HepG2 (cell line): ENCODE data around the gene MAPK8IP3. TPM values are rescaled to one million over a fixed set of nuclear protein-coding genes. Genes with fewer than 3 reads are reported as not detected.

Experiments
- ATAC-seq: fragments of 200-7000 bp; cut with Tn5 transposase; 3 replicates; pipeline ENCODE4 v1.9.1; 2020; ENCODE audit warnings: mild to moderate bottlenecking, moderate library complexity
- BruUV-seq: library from RNA; stranded (reverse); fragments of 400-500 nt; replicated peaks from 2 replicates; lab custom pipeline; 2021; lab: Mats Ljungman, UMichigan
- CTCF ChIA-PET: fragments of 300-600 bp; formaldehyde crosslinking; extraction: SDS; loops from one replicate; lab custom pipeline; 2021; ENCODE audit warnings: low total read pairs, inconsistent platforms, low intra/inter-chr PET ratio; lab: Yijun Ruan, JAX
- POLR2A ChIA-PET: fragments of 350-600 bp; sonication (Branson Sonifier 250); formaldehyde crosslinking; loops from one replicate; lab custom pipeline; 2020; ENCODE audit warnings: antibody characterized with exemption, inconsistent platforms; lab: Yijun Ruan, JAX
- DNase-seq: peaks from one replicate; pipeline ENCODE4 v3.0.0-alpha.2; 2015; ENCODE audit warnings: low spot score
- FAIRE-seq: peaks from 3 replicates; lab custom pipeline; 2011; peaks lifted over from hg19 to GRCh38; lab: Jason Lieb, UNC
- H2AFZ ChIP-seq: one replicate; pipeline ENCODE4 v1.6.1; 2011; ENCODE audit warnings: low read length, inconsistent platforms
- H3K27ac ChIP-seq: fragments of 300-600 bp; 3 replicates; pipeline ENCODE4 v1.8.0; 2011; ENCODE audit warnings: mixed run types, mild to moderate bottlenecking, mixed read lengths, low read length, inconsistent platforms; ENCODE audit not compliant: insufficient read depth; ENCODE audit errors: extremely low read length
- H3K27me3 ChIP-seq, 2 experiments: fragments of 200-600 bp in 1 of 2; 2 replicates in 1 of 2; 3 replicates in 1 of 2; pipeline versions ENCODE4 v1.6.0 to v1.8.0; 2011; ENCODE audit warnings: low read length in 2 of 2, mild to moderate bottlenecking in 2 of 2, moderate library complexity in 2 of 2, inconsistent platforms in 1 of 2; ENCODE audit not compliant: insufficient read depth in 2 of 2, control insufficient read depth in 1 of 2
- H3K36me3 ChIP-seq, 2 experiments: fragments of 200-600 bp in 1 of 2; replicated peaks in 1 of 2; 2 replicates in 1 of 2; 3 replicates in 1 of 2; pipeline versions ENCODE4 v1.5.1 to v1.8.0; 2011; ENCODE audit warnings: low read length in 2 of 2, inconsistent platforms in 1 of 2; ENCODE audit not compliant: insufficient read depth in 2 of 2, control insufficient read depth in 1 of 2
- H3K4me1 ChIP-seq: 2 replicates; pipeline ENCODE4 v1.5.1; 2012; ENCODE audit warnings: low read length, inconsistent platforms; ENCODE audit not compliant: insufficient read depth
- H3K4me2 ChIP-seq: 2 replicates; pipeline ENCODE4 v1.6.0; 2011; ENCODE audit warnings: low read depth, low read length, inconsistent platforms
- H3K4me3 ChIP-seq, 3 experiments: fragments of 200-600 bp in 1 of 3; sonication (generic), shearing (Covaris generic) in 1 of 3; replicated peaks in 1 of 3; 2 replicates each; pipeline ENCODE4 v1.5.1; 2011 to 2016; ENCODE audit warnings: low read length in 3 of 3, inconsistent platforms in 2 of 3, low read depth in 2 of 3, mild to moderate bottlenecking in 2 of 3, control low read depth in 1 of 3, mixed read lengths in 1 of 3; ENCODE audit not compliant: insufficient read depth in 1 of 3
- H3K79me2 ChIP-seq: one replicate; pipeline ENCODE4 v1.6.1; 2011; ENCODE audit warnings: low read length, inconsistent platforms; ENCODE audit not compliant: insufficient read depth
- H3K9ac ChIP-seq: 2 replicates; pipeline ENCODE4 v1.6.0; 2011; ENCODE audit warnings: mild to moderate bottlenecking, low read depth, low read length, inconsistent platforms; ENCODE audit not compliant: insufficient read depth
- H3K9me3 ChIP-seq: 2 replicates; pipeline ENCODE4 v1.5.1; 2012; ENCODE audit warnings: mild to moderate bottlenecking, low read length
- H4K20me1 ChIP-seq: 2 replicates; pipeline ENCODE4 v1.6.0; 2011; ENCODE audit warnings: inconsistent platforms, mild to moderate bottlenecking, low read length, moderate library complexity; ENCODE audit not compliant: insufficient read depth
- FOXC1 ChIP-seq: sonication (generic); formaldehyde crosslinking; IDR thresholded peaks from 2 replicates; pipeline ENCODE4 v1.8.0; 2022; ENCODE audit warnings: mild to moderate bottlenecking, missing genetic modification reagents, borderline replicate concordance
- HNRNPH1 ChIP-seq: fragments of 200-400 bp; formaldehyde crosslinking; optimal IDR thresholded peaks from 2 replicates; pipeline ENCODE3; 2017; ENCODE audit warnings: mild to moderate bottlenecking, low read depth, low read length
- KAT2B ChIP-seq: fragments of 150-350 bp; IDR thresholded peaks from 2 replicates; pipeline ENCODE4 v1.6.1; 2014; ENCODE audit warnings: low read depth, low read length, borderline replicate concordance
- MED8 ChIP-seq: sonication (generic); formaldehyde crosslinking; IDR thresholded peaks from 2 replicates; pipeline ENCODE4 v1.8.1; 2023; ENCODE audit warnings: mild to moderate bottlenecking, missing genetic modification reagents; ENCODE audit not compliant: insufficient replicate concordance
- SIX1 ChIP-seq: sonication (generic); formaldehyde crosslinking; IDR thresholded peaks from 2 replicates; pipeline ENCODE4 v1.4.0; 2020; ENCODE audit warnings: missing genetic modification reagents, borderline replicate concordance
- SP5 ChIP-seq: IDR thresholded peaks from 2 replicates; pipeline ENCODE4 v1.6.1; 2016; ENCODE audit warnings: low read depth, borderline replicate concordance
- YEATS2 ChIP-seq: sonication (generic); formaldehyde crosslinking; IDR thresholded peaks from 2 replicates; pipeline ENCODE4 v1.4.0; 2020; ENCODE audit warnings: missing genetic modification reagents, borderline replicate concordance
- ZBTB21 ChIP-seq: sonication (generic); formaldehyde crosslinking; IDR thresholded peaks from 2 replicates; pipeline ENCODE4 v1.4.0; 2020; ENCODE audit warnings: missing genetic modification reagents
- ZNF556 ChIP-seq: sonication (generic); formaldehyde crosslinking; IDR thresholded peaks from 2 replicates; pipeline ENCODE4 v1.4.0; 2020; ENCODE audit warnings: mild to moderate bottlenecking, missing genetic modification reagents, borderline replicate concordance
- ZNF564 ChIP-seq: sonication (generic); formaldehyde crosslinking; IDR thresholded peaks from 2 replicates; pipeline ENCODE4 v1.8.1; 2023; ENCODE audit warnings: mild to moderate bottlenecking, missing genetic modification reagents
- WGBS: methylation state at CpG from one replicate; pipeline ENCODE4 v1.1.6; 2017; ENCODE audit warnings: low lambda C conversion rate; 5-methylcytosine and 5-hydroxymethylcytosine counted together
- in situ Hi-C: cut with HindIII; loops from 2 replicates; pipeline ENCODE4 v1.10.0; 2017; ENCODE audit warnings: low pct_unique_long_range_greater_than_20kb; ENCODE audit not compliant: extremely low pct_ligation_motif_present
- intact Hi-C: fragments of 100-400 bp; cut with micrococcal nuclease; formaldehyde crosslinking; loops from one replicate; pipeline ENCODE4 v1.10.0; 2022; ENCODE audit not compliant: unreplicated experiment
- polyA plus RNA-seq, 8 experiments: library from polyadenylated mRNA; depleted of rRNA in 3 of 8; stranded (reverse) in 7 of 8; unstranded in 1 of 8; fragments of >200 nt; fragmentation: Illumina TruSeq in 4 of 8; extraction: Trizol in 4 of 8; gene quantifications; 2 replicates each; pipeline versions ENCODE4 v1.2.1 to v1.2.3, GENCODE V29; 2011 to 2016; ENCODE audit warnings: low read depth in 4 of 8, missing spikeins in 1 of 8, mixed read lengths in 1 of 8; ENCODE audit not compliant: insufficient read depth in 1 of 8
- total RNA-seq, 5 experiments: library from RNA; depleted of rRNA; stranded (reverse); fragments of >200 nt; fragmentation: Illumina TruSeq; extraction: Trizol; gene quantifications; 2 replicates each; pipeline ENCODE4 v1.2.3, GENCODE V29; 2016; ENCODE audit warnings: low read depth in 1 of 5
- TF ChIP-seq, protein P1 (sequence below): sonication (generic); formaldehyde crosslinking; IDR thresholded peaks from 2 replicates; pipeline ENCODE4 v1.8.1; 2023; ENCODE audit warnings: mild to moderate bottlenecking, missing genetic modification reagents
- TF ChIP-seq, protein P2 (sequence below): sonication (generic); formaldehyde crosslinking; IDR thresholded peaks from 2 replicates; pipeline ENCODE4 v1.5.0; 2020; ENCODE audit warnings: missing genetic modification reagents
- TF ChIP-seq, protein P3 (sequence below): sonication (generic); formaldehyde crosslinking; IDR thresholded peaks from 2 replicates; pipeline ENCODE4 v1.4.0; 2020; ENCODE audit warnings: missing genetic modification reagents
- TF ChIP-seq, protein P4 (sequence below): sonication (generic); formaldehyde crosslinking; IDR thresholded peaks from 2 replicates; pipeline ENCODE4 v1.8.1; 2022; ENCODE audit warnings: low read depth, mild to moderate bottlenecking, missing genetic modification reagents

MAPK8IP3 gene
- total and polyA plus RNA-seq, 2 of the 13 experiments (the other 11 are each of a cell fraction or from before 2014, with no cell fraction given): 25.1 to 41.7 TPM

DNA sequence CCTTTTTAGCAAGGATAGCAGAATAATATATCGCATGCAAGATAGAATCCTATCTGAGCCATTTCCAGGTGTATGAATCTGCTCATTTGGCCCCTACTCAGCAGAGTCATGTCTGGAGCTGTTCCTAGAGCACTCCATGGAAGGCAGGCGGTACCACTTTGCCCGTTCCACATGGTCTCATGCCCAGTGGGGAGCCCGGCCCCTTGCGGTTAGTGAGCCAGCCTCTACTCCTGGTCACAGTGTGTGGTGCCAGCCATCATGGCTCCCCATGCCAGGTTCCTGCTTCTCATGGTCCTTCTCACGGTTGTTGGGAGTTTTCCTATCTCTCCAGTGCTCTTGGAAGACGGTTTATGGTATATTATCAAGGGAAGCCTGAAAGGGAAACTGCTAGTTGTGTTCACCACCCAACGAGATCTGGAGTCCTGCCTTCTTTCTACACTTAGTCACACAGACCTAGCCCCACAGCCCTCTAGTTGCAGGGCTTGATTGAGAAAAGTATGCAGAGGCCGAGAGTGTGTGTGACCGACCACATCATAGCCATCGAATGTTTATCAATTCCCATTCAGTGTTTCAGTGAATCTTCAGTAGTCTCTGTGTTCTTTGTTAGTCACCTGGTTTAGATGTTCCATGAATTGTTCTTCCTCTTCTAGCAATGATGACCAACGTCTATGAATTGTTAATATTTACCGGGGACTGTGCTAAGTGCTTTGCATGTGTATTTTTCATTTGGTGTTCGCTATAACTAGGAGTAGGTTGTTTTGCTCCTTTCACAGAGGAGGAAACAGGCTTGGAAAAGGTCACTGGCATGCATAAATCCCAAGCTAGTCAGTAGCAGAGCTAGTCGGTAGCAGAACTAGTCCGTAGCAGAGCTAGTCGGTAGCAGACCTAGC lies 18.3 kb upstream of the MAPK8IP3 start:
- BruUV-seq: no TSS peak
- Histone ChIP-seq H2AFZ (no peak overlapping the region), H3K4me3 (no peak overlapping the region)
- peak; percentile 38 for DNase-seq
- TF ChIP-seq, protein P1, sequence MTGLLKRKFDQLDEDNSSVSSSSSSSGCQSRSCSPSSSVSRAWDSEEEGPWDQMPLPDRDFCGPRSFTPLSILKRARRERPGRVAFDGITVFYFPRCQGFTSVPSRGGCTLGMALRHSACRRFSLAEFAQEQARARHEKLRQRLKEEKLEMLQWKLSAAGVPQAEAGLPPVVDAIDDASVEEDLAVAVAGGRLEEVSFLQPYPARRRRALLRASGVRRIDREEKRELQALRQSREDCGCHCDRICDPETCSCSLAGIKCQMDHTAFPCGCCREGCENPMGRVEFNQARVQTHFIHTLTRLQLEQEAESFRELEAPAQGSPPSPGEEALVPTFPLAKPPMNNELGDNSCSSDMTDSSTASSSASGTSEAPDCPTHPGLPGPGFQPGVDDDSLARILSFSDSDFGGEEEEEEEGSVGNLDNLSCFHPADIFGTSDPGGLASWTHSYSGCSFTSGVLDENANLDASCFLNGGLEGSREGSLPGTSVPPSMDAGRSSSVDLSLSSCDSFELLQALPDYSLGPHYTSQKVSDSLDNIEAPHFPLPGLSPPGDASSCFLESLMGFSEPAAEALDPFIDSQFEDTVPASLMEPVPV (CRISPR knock-in tag): no peak
- TF ChIP-seq, protein P2, sequence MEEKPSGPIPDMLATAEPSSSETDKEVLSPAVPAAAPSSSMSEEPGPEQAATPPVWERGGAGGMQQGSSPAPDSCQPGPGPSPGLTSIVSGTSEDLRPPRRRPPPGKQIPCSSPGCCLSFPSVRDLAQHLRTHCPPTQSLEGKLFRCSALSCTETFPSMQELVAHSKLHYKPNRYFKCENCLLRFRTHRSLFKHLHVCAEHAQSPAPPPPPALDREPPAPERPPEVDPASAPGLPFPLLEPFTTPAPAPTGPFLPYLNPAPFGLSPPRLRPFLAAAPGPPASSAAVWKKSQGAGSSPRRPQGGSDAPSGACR: no peak
- TF ChIP-seq FOXC1 (CRISPR knock-in tag): no peak
- TF ChIP-seq ZNF564 (CRISPR knock-in tag): no peak
- no peak for TF ChIP-seq SIX1
- no peak for TF ChIP-seq MED8 (CRISPR knock-in tag)
- no peak for TF ChIP-seq KAT2B
- TF ChIP-seq SP5 (CRISPR knock-in tag): no peak
- no peak for TF ChIP-seq ZBTB21 (CRISPR knock-in tag)
- TF ChIP-seq YEATS2 (CRISPR knock-in tag): no peak
- TF ChIP-seq, protein P3, sequence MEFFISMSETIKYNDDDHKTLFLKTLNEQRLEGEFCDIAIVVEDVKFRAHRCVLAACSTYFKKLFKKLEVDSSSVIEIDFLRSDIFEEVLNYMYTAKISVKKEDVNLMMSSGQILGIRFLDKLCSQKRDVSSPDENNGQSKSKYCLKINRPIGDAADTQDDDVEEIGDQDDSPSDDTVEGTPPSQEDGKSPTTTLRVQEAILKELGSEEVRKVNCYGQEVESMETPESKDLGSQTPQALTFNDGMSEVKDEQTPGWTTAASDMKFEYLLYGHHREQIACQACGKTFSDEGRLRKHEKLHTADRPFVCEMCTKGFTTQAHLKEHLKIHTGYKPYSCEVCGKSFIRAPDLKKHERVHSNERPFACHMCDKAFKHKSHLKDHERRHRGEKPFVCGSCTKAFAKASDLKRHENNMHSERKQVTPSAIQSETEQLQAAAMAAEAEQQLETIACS: no peak
- TF ChIP-seq HNRNPH1: no peak
- TF ChIP-seq, protein P4, sequence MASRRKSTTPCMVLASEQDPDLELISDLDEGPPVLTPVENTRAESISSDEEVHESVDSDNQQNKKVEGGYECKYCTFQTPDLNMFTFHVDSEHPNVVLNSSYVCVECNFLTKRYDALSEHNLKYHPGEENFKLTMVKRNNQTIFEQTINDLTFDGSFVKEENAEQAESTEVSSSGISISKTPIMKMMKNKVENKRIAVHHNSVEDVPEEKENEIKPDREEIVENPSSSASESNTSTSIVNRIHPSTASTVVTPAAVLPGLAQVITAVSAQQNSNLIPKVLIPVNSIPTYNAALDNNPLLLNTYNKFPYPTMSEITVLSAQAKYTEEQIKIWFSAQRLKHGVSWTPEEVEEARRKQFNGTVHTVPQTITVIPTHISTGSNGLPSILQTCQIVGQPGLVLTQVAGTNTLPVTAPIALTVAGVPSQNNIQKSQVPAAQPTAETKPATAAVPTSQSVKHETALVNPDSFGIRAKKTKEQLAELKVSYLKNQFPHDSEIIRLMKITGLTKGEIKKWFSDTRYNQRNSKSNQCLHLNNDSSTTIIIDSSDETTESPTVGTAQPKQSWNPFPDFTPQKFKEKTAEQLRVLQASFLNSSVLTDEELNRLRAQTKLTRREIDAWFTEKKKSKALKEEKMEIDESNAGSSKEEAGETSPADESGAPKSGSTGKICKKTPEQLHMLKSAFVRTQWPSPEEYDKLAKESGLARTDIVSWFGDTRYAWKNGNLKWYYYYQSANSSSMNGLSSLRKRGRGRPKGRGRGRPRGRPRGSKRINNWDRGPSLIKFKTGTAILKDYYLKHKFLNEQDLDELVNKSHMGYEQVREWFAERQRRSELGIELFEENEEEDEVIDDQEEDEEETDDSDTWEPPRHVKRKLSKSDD (CRISPR knock-in tag): no peak
- no peak for TF ChIP-seq ZNF556
- TF ChIP-seq, all 625 proteins: peak for 0
- WGBS: 83% methylated on average over 17 of the region's 17 CpGs
- peaks cover 81% of the 10 kb centered on the region for H3K79me2 ChIP-seq
- intact Hi-C loops (no loop called here), in situ Hi-C loops (no loop called here)
- ATAC-seq (no peak), FAIRE-seq (no peak)
- ChIA-PET POLR2A (interaction anchor here (2.1 kb wide), 1 partner anchor 10 kb away, joined by 12 read pairs; the partner anchor contains the start of gene JPT2), CTCF (no interaction called here)
- peaks cover 35% of the 10 kb centered on the region for H3K4me1 ChIP-seq
- peaks cover 6% of the 10 kb centered on the region; the same call in 1 of the 2 replicates for H4K20me1 ChIP-seq
- H3K27me3 ChIP-seq: no peaks in the 10 kb centered on the region
- no peaks in the 10 kb centered on the region for H3K9me3 ChIP-seq
- peak overlapping the region; percentile 61; the same call in 1 of the 2 replicates for H3K4me2 ChIP-seq
- H3K27ac ChIP-seq: peak overlapping the region; percentile 76
- H3K36me3 ChIP-seq: peaks cover 12 to 69% of the 10 kb centered on the region in 2 experiments
- H3K9ac ChIP-seq: peak overlapping the region; percentile 65
